Lung (tissue), 16 donors: ENCODE results near the gene LRRC55. TPM values are rescaled to one million over a fixed set of nuclear protein-coding genes. Genes with fewer than 3 reads are reported as not detected.

Experiments used
- ATAC-seq: fragments of 200-7000 bp; cut with Tn5 transposase; one replicate; pipeline ENCODE4 v1.9.1; 2020; ENCODE audit warnings: moderate number of reproducible peaks; ENCODE audit not compliant: insufficient read depth, low FRiP score
- DNase-seq, 3 donors: peaks; one replicate each; pipeline ENCODE4 v3.0.0-alpha.2; 2013 to 2017
- H3K27ac ChIP-seq, 2 donors: one replicate each; pipeline ENCODE4 v1.5.1; 2013; ENCODE audit warnings: mild to moderate bottlenecking in 2 of 2, moderate library complexity in 2 of 2, control low read depth in 1 of 2, inconsistent platforms in 1 of 2, low read depth in 1 of 2, low read length in 1 of 2
- H3K27me3 ChIP-seq, 3 donors: one replicate each; pipeline ENCODE4 v1.5.1; 2013; ENCODE audit warnings: low read length in 2 of 3; ENCODE audit not compliant: control insufficient read depth in 3 of 3, insufficient read depth in 3 of 3
- H3K36me3 ChIP-seq, 4 donors: one replicate each; pipeline ENCODE4 v1.5.1; 2013; ENCODE audit warnings: low read length in 4 of 4, mild to moderate bottlenecking in 1 of 4, moderate library complexity in 1 of 4; ENCODE audit not compliant: control insufficient read depth in 4 of 4, insufficient read depth in 4 of 4
- H3K4me1 ChIP-seq, 5 donors: one replicate each; pipeline ENCODE4 v1.5.1; 2013; ENCODE audit warnings: low read length in 5 of 5, mild to moderate bottlenecking in 2 of 5, moderate library complexity in 1 of 5; ENCODE audit not compliant: control insufficient read depth in 5 of 5, insufficient read depth in 5 of 5
- H3K4me3 ChIP-seq: one replicate; pipeline ENCODE4 v1.5.1; 2013; ENCODE audit warnings: mild to moderate bottlenecking, control low read depth, moderate library complexity
- H3K9ac ChIP-seq, 2 donors: one replicate each; pipeline ENCODE4 v1.5.1; 2013; ENCODE audit warnings: low read length in 2 of 2, control low read depth in 1 of 2; ENCODE audit not compliant: insufficient read depth in 1 of 2
- H3K9me3 ChIP-seq, 4 donors: one replicate each; pipeline ENCODE4 v1.5.1; 2013; ENCODE audit warnings: low read length in 3 of 4, mild to moderate bottlenecking in 1 of 4, moderate library complexity in 1 of 4; ENCODE audit not compliant: control insufficient read depth in 4 of 4, insufficient read depth in 3 of 4
- CTCF ChIP-seq: IDR thresholded peaks from 2 replicates; pipeline ENCODE4 v1.5.1; 2012; ENCODE audit warnings: mild to moderate bottlenecking; ENCODE audit errors: control extremely low read depth, extremely low read depth
- WGBS, 2 donors: extraction: QIAGEN DNeasy Blood & Tissue Kit; methylation state at CpG; one replicate each; pipeline ENCODE4 v1.1.7; 2013; 5-methylcytosine and 5-hydroxymethylcytosine counted together
- long read RNA-seq, 5 donors: transcript quantifications; one replicate each; lab custom pipeline, GENCODE V29; 2026
- polyA plus RNA-seq, 2 donors: library from polyadenylated mRNA; stranded (reverse); fragments of 200-250 nt; gene quantifications; one replicate each; pipeline ENCODE4 v1.2.1, GENCODE V29; 2013
- total RNA-seq, 2 donors: library from RNA; depleted of rRNA in 1 of 2; stranded (reverse); fragments of >200 nt in 1 of 2; gene quantifications; one replicate each; pipeline ENCODE4 v1.2.1, GENCODE V29; 2014 to 2021
- donor health status: control.
- donor health status: control.
- donor health status: Bipolar disorder and iron deficiency.
- donor health status: healthy.
- donor health status: DM: yes; HTN: yes; CAD: no.

The LRRC55 gene
- total RNA-seq (1 to 10 TPM in 1 of 2 donors, under 1 TPM in 1; 0.09 to 2.9 TPM), polyA plus RNA-seq (under 1 TPM; 0.02 to 0.09 TPM)
- long read RNA-seq, donor 1, full-length matches to known transcripts: 1 of 1 reads
- long read RNA-seq, donor 1, partial matches to known transcripts: 0 of 1 reads
- long read RNA-seq, donor 1, other reads (novel, unspliced or antisense): 0 of 1 reads
- long read RNA-seq, donor 2: 0 reads
- long read RNA-seq, donor 3: 0 reads
- long read RNA-seq, donor 4: 0 reads
- long read RNA-seq, donor 5: 0 reads

- Histone ChIP-seq H3K4me1 (peaks cover 0 to 13% (median 0%) of the 10 kb centered on the region in 5 donors), H3K36me3 (no peaks in the 10 kb centered on the region), H3K27me3 (peaks cover 0 to 10% (median 8%) of the 10 kb centered on the region in 3 donors), H3K27ac (no peak within 1 kb of the TSS), H3K9ac (no peak within 1 kb of the TSS), H3K4me3 (no peak within 1 kb of the TSS), H3K9me3 (no peaks in the 10 kb centered on the region)
- DNase-seq: no peak
- no peak for ATAC-seq
- no peak for TF ChIP-seq CTCF
- 77% methylated on average over 15 of the region's 15 CpGs for WGBS, 2 donors
Measured at GRCh38 chr11:57181678-57182305, at the start of gene LRRC55. Gene LRRC55 (plus strand): TSS chr11:57181953. CDS start chr11:57182023, 70 bp downstream.

- H3K27me3 ChIP-seq: no peaks in the 10 kb centered on the region
- DNase-seq: no peak
Measured at GRCh38 chr11:57133366-57134038, 48.3 kb upstream of the LRRC55 start.

GRCh38 chr11:57134284-57134683 is 47.5 kb upstream of the LRRC55 start:
- Histone ChIP-seq H3K4me3 (no peak overlapping the region), H3K36me3 (no peaks in the 10 kb centered on the region), H3K27me3 (no peaks in the 10 kb centered on the region), H3K9me3 (no peaks in the 10 kb centered on the region), H3K9ac (no peak overlapping the region), H3K4me1 (no peaks in the 10 kb centered on the region), H3K27ac (no peak overlapping the region)
- no peak for TF ChIP-seq CTCF
- no peak for DNase-seq
- ATAC-seq: no peak
- 0 to 14% methylated on average over 1 of the region's 1 CpG for WGBS, 2 donors

More at GRCh38 chr11:57133366-57134038, 48.3 kb upstream of the LRRC55 start:
- no peak overlapping the region for H3K9ac ChIP-seq
- no peak overlapping the region for H3K4me3 ChIP-seq
- no peaks in the 10 kb centered on the region for H3K4me1 ChIP-seq
- no peaks in the 10 kb centered on the region for H3K9me3 ChIP-seq
- WGBS, 2 donors: 87% methylated on average over 3 of the region's 3 CpGs
- ATAC-seq: no peak
- TF ChIP-seq CTCF: no peak
- no peak overlapping the region for H3K27ac ChIP-seq
- no peaks in the 10 kb centered on the region for H3K36me3 ChIP-seq
